Activated CD4-positive, CD25-positive, alpha-beta regulatory T cell treated with anti-CD3 and anti-CD28 coated beads, Interleukin-2, amount 50 U/mL, for 24 hours (primary cell): ENCODE data around the gene SYNGR1.
A peak's percentile ranks its signal among the peaks of the same experiment; 100 is the strongest.

Source experiments
- ATAC-seq, 2 donors: fragments of 150-1000 bp; cut with Tn5 transposase; one replicate each; pipeline ENCODE4 v1.10.0; 2021; ENCODE audit warnings: mild to moderate bottlenecking in 1 of 2, moderate library complexity in 1 of 2

The SYNGR1 gene

GRCh38 chr22:39349967-39350726 is at the start of gene SYNGR1:
TSS of gene SYNGR1 (plus strand) at chr22:39349991. CDS start at chr22:39350011, 20 bp downstream.
- ATAC-seq, result peak; percentile 24 to 25

GRCh38 chr22:39300186-39300830 is 49.5 kb upstream of the SYNGR1 start:
- ATAC-seq, result no peak

GRCh38 chr22:39301108-39301507 is 48.7 kb upstream of the SYNGR1 start:
- ATAC-seq, result no peak

GRCh38 chr22:39301926-39302325 is 47.9 kb upstream of the SYNGR1 start:
- ATAC-seq, result no peak

- no peak for ATAC-seq
Measured at GRCh38 chr22:39302431-39302960, 47.3 kb upstream of the SYNGR1 start.

- ATAC-seq, result no peak
Measured at GRCh38 chr22:39303358-39303757, 46.4 kb upstream of the SYNGR1 start.

GRCh38 chr22:39303892-39304671 is 45.7 kb upstream of the SYNGR1 start:
- ATAC-seq, result no peak

GRCh38 chr22:39306456-39307361 is 43.1 kb upstream of the SYNGR1 start:
- no peak for ATAC-seq

- ATAC-seq, result no peak
Measured at GRCh38 chr22:39308614-39309363, 41.0 kb upstream of the SYNGR1 start.

- no peak for ATAC-seq
Measured at GRCh38 chr22:39309364-39309861, 40.4 kb upstream of the SYNGR1 start.

- no peak for ATAC-seq
Measured at GRCh38 chr22:39309881-39310714, 39.7 kb upstream of the SYNGR1 start.

- peak; percentile 3 to 5 for ATAC-seq
Measured at GRCh38 chr22:39311592-39312400, 38.0 kb upstream of the SYNGR1 start.

- no peak for ATAC-seq
Measured at GRCh38 chr22:39312410-39312809, 37.4 kb upstream of the SYNGR1 start.

- no peak for ATAC-seq
Measured at GRCh38 chr22:39313258-39314001, 36.4 kb upstream of the SYNGR1 start.

GRCh38 chr22:39314251-39314971 is 35.4 kb upstream of the SYNGR1 start:
- no peak for ATAC-seq

- ATAC-seq, result no peak
Measured at GRCh38 chr22:39315389-39315788, 34.4 kb upstream of the SYNGR1 start.

GRCh38 chr22:39316440-39317083 is 33.2 kb upstream of the SYNGR1 start:
- ATAC-seq, result peak; percentile 44 to 48
